ENCODE results near the gene TFCP2.
"Not testable (repeated sequence)": the region's sequence is repeated elsewhere in the genome, so short reads cannot be mapped to it uniquely, and the experiment has no call there.

TFCP2 gene

DNA sequence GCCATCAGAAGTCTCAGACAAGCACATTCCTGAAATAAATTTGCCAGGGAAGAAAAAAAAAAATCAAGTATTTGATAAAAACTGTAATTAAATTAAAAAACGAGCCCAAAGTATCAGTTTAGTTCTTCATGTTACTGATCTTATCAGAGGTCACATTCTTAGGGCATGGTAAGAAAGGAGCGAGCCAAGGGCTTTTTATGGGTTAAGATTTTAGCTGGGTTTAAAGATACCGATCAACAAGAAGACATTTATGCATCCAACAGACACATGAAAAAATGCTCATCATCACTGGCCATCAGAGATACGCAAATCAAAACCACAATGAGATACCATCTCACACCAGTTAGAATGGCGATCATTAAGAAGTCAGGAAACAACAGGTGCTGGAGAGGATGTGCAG, 94.6 kb downstream of the TFCP2 start:
- not testable (repeated sequence) for DNase-seq

DNA sequence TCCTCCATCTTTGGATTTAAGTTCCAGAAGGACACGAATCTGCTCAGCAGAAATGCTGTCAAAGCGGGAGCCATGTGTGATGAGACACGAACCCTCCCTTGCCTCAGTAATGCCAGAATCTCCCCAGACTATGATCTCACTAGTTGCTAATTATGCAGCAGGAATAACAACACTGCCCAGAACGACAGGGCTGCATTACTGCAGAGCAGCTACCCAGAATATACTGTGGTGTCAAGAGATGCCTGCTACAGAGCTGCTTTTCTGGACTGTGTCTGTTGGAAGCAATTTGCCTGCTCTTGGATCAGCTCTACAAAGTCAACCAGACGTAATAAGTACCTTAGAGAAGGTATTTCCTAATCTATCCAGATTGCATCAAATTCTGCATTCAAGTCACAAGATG, 95.0 kb downstream of the TFCP2 start:
- DNase-seq = no peak

DNA sequence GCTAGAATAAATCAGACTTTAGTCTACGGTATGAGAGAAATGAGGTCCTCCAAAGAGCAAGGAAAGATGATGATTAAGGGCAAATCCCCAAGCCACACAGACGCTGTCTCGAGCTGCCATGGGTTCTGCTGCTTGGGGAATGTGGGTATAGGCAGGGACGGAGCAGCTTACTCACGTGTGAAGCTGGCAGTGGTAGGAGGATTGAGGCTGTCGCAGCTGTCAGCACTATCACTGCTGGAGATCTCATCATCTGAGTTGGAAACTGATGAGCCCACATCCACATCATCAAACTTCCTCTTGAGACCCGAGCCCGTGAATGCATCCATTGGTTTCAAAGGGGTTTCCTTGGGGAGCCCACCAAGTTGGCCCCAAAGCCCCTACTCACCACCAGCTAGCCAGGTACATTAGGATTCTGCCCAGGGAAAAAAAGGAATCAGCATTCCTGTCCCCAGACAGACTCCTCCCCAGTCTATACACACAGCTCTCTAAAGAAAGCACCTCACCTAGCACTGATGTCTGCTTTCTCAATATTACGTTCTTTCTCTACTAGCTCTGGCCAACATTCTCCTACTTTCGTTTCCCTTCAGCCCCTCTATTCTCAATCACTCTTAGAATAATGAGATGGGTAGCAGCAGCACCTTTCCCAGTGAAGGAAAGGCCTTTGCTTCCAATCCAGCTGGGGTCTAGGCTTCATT, 96.6 kb downstream of the TFCP2 start:
- no peak for DNase-seq

DNA sequence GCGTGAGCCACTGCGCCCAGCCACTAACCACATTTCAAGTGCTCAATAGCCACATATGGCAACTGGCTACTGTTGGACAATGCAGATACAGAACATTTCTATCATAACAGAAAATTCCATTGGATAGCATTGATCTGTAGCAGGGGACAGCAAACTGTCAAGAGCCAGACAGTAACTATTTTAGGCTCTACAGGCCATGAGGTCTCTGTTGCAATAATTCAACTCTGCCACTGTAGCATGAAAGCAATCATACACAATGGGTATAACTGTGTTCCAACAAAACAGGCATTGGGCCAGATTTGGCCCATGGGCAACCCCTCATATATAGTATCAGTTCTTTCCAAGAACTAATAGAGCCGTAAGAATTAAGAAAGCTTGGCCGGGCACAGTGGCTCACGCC, 97.5 kb downstream of the TFCP2 start:
- no peak for DNase-seq

DNA sequence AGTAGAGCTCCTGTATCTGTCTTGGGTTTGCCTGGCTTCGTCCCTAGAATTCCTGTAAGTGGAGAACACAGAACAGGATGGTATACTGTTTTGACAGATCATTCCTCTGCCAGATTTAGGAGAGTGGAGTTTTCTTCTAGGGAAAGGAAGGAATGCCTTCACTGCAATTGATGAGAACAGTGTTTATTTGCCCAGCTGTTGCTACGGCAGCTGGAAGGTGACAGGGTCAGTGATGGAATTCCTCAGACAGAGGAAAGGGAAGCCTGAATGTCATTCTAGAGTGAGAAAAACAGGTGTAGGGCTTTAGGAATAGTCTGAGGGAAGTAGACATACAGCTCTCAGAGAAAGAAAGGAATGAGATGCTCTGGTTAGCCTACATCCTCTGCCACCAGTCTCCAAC, 101.3 kb downstream of the TFCP2 start:
- no peak for DNase-seq

DNA sequence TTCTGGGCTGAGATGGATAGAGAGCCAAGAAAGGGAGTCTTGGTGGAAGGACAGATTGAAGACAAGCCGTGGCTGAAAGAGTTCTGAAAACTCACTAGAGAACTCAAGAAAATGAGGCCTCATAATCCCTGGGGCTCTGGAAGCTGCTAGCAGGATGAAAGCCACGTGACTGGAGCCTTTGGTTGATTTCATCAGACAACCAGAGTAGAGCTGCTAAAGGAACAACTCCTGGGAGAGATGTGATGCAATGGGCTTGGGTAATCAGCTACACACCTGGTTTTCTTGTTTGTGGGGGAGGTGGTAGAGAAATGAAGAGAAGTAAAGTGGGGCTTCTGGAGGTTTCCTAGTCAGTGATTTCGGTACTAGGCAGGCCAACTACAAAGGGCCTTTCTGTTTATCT, 102.9 kb downstream of the TFCP2 start:
- no peak for DNase-seq

DNA sequence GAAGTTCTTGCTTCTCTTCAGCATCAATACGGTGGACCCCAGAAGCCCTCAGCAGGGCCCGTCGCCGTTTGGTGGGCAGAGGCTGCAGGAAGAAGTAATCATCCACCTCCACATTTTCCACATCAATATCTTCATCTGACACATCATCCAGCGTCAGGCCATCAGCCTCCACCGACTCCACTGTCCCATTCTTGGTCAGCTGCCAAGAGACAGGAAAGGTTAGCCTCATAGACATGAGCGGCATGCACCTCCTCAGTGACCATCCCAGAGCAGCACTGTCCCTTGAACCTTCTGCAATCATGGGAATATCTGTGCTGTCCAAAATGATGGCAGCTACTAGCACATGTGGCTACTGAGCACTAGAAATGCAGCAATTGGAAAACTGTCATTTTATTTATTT, 105.2 kb downstream of the TFCP2 start:
- DNase-seq = no peak

DNA sequence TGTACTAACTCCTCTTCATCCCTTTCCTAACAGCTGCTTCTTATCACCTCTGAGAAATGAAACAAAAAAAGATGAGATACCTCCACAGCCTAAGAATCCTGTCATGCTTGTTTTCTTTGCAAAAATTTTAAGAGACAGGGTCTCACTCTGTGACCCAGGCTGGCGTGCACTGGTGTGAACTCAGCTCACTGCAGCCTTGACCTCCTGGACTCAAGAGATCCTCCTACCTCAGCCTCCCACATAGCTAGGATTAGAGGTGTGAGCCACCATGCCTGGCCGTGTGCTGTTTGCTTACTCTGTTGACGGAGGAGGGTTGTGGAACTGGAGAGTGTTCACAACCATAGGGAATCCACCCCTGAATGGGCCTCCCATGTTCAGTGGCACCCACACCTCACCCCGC, 105.7 kb downstream of the TFCP2 start:
- no peak for DNase-seq

DNA sequence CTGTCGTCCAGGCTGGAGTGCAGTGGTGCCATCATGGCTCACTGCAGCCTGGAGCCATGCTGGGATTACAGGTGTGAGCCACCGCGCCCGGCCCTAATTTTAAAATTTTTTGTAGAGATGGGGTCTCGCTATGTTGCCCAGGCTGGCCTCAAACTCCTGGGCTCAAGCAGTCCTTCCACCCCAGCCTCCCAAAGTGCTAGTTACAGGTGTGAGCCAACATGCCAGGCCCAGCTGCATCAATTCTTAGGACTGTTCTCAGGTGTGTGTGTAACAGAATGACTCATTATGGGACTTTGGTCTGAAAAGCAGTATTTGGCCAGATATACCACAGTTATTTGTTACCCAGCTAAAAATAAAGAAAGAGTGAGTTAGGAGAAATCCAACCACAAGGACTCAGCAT, 107.4 kb downstream of the TFCP2 start:
- no peak for DNase-seq

DNA sequence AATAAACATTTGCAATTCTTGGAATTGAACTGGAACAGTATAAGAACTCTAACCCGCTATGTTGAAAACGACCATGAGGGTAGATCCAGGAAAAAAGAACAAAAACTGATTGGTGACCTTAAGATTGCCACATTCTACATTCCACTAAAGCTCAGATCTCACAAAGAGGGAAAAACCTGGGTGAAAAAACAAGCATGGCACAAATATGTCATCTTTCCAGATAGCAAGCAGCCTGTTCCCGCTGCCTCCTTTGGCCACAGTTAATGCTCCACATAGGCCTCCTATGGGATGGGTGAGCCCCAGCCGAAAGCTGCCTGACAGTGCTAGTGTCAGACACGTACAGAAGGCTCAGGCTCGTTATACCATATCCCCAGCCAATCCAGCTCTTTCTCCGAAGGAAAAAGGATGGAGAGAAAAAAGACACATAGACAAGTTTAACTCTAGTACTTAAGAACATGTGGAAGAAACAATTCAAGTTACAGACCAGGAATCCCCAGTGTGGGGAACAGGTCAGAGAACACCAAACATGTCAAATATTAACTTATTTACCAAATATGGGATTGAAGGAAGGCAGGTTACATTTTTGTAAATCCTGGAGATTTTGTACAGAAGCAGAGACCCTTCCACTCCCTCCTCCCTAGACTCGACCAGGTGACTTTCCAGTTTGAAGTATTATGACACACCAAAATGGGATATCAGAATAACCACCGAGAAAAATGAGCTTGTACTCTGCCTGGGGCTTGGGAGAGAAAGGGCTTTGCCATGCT, 110.1 kb downstream of the TFCP2 start:
- DNase-seq = no peak

DNA sequence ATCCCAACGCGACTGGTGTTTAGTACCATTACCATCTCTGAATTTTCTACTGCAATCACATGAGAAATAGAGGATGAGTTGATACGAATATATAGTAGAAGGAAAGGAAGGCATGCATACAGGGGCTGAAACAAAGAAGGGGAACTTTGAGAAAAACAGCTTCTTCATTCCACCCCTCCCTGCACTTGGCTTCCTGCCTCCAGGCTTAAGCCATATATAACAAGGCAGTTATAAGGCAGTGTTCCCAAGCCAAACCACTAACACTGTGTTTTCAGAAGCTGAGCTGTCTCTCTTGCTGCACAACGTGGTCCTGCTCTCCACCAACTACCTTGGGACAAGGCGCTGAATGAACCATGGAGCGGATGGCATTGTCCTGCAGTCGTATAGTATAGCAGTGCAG, 113.8 kb downstream of the TFCP2 start:
- no peak for DNase-seq

DNA sequence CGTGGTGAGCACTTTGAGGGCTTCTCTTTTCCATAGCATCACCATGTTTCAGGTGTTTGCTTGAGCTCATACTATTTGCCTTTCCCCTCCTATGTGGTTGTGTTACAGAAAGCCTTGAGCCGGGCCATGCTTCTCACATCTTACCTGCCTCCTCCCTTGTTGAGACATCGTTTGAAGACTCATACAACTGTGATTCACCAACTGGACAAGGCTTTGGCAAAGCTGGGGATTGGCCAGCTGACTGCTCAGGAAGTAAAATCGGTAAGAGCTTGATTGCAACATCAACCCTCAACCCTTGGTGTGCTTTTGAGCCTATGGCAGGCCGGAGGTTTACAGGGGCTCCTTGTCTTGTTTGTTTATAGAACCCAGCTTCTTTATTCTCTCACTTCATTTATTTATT, 116.7 kb downstream of the TFCP2 start:
- no peak for DNase-seq

DNA sequence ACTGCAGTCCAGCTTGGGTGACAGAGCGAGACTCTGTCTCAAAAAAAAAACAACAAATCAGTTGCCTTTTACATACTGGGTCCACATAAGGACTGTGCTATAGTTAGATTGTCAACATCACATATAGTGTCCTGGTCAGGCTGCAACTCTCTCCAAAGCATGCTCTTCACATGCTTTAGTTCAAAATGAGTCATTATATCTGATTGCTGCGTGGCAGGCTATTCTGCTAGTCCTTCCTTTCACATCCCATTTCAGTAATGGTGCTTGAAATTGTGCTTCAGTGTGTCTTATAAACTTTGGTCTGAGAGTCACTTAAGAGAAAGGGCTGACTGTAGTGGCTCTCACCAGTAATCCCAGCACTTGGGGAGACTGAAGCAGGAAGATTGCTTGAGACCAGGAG, 117.9 kb downstream of the TFCP2 start:
- DNase-seq = no peak

DNA sequence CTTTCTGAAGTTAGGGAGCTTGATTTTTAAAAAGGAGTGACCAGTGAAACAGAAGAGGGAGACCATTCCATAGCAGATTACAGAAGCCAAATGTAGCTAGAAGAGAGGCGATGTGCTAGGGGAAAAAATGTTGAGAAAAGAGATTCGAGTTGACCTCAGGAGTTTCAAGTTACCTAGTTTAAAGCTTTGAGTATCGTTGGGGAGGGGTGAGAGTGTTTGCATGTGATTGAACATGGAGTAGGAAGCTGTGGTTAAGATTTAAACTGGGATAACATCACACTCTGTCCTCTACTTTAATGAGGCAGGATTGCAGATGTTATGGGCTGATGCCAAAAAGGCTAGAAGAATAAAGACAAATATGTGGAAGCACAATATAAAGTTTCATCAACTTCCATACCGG, 121.1 kb downstream of the TFCP2 start:
- no peak for DNase-seq

DNA sequence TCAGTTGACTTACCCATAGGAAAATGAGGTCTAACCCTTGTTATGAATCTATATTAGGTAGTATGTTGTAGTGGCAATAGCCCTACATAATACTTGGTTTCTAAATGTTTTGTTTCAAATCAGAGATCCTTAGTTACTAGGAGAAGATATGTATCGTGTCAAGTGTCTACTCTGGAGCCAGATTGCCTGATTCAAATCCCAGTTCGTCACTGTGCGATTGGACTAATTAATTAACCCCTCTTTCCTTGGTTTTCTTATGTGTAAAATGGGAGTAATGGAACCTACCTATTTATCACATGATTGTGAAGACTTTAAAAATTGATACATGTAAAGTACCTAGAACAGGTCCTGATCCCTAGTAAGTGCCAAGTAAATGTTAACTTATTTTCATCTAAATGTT, 123.4 kb downstream of the TFCP2 start:
- DNase-seq = no peak

DNA sequence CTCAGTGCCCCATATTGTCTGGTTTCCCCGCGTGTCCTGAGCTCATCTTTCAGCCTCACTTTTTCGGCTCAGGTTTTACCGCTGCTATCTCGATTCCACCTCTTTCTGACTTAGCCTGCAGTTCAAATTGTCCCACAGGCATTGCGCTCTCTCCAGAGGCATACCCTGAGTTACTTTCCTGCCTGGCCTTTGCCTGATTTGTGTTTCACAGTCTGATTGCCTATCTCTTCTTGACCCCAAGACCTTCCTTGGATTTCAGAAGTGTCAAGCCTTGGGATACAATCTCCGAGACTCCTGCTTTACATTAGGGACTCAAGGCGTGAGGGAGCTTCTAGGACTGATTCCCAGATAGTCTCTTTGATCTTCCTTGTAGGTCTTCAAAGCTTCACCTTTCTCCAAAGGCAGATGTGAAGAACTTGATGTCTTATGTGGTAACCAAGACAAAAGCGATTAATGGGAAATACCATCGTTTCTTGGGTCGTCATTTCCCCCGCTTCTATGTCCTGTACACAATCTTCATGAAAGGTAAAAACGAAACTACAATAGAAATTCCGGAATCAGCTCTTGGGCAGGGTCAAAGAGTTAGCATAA, 124.2 kb downstream of the TFCP2 start:
- DNase-seq = no peak

DNA sequence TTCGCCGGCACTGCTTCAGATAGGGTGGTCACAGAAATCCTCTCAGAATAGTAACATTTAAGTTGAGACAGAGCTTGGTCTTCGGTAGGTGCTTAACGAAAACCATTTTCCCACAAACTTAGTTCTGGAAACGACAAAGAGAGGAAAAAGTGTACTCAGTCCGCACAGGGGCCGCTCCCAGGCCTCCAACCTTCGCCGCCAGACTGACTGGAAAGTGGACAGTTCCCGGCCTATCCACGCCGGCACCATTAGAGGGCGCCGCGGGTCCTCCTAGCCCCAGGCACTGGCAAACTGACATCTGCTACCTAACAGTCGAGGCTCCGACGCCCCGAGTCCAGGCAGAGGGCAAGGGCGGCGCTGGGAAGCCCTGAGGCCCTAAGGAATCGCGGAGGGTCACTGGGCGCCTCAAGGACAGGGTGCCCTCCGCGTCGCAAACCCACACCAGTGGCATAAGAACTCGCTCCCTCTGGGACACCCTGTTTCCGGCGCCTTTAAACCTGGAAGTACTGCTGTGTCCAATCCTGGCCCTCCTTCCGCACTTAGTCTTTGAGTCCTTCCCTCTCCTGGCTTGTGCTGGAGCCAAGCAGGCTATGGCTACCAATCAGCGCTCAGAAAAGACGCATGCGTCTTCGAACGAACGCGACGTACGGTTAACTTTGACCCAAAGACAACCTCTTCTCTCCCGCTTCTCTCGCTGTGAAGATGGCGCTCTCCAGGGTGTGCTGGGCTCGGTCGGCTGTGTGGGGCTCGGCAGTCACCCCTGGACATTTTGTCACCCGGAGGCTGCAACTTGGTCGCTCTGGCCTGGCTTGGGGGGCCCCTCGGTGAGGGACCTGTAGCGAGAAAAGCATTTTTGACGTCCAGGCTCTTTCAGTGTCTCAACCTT, 125.0 kb downstream of the TFCP2 start, which contains the start of gene LETMD1:
Gene LETMD1 (plus strand): TSS at position 673 of the 886 bp plus-strand sequence. CDS start 30 bp downstream, at position 703.
- peak; percentile 95 to 96 for DNase-seq
